ENCODE measurements around the gene TRMT11. TPM values are rescaled to one million over a fixed set of nuclear protein-coding genes. Genes with fewer than 3 reads are reported as not detected.

The TRMT11 gene
- polyA plus RNA-seq, 3 donors = 2.1 to 3.3 (median 2.1) TPM

- DNase-seq = peak; percentile 30 to 61 (median 44)
Measured at GRCh38 chr6:125974214-125974866, 12.0 kb upstream of the TRMT11 start.

GRCh38 chr6:125979101-125979500 is 7.2 kb upstream of the TRMT11 start:
- H3K27me3 ChIP-seq (ENCODE audit: control insufficient read depth in 2 of 2, insufficient read depth in 2 of 2, low read length in 2 of 2) = no peaks in the 10 kb centered on the region
- no peak overlapping the region for H3K27ac ChIP-seq (ENCODE audit: low read depth in 1 of 2, low read length in 2 of 2)
- no peaks in the 10 kb centered on the region for H3K9me3 ChIP-seq (replicated peaks in 1 of 2; ENCODE audit: control insufficient read depth in 1 of 2, insufficient read depth in 1 of 2, low read length in 2 of 2)
- no peaks in the 10 kb centered on the region for H3K79me2 ChIP-seq (ENCODE audit: insufficient read depth, low read length)
- Mint-ChIP-seq H3K36me3 (peaks cover 33 to 41% of the 10 kb centered on the region in 2 donors), H3K27me3 (ENCODE audit: low read depth in 3 of 3) (no peaks in the 10 kb centered on the region), H3K4me3 (no peak overlapping the region), H3K4me1 (peaks cover 2% of the 10 kb centered on the region), H3K27ac (no peak overlapping the region), H3K9me3 (no peaks in the 10 kb centered on the region)
- no peak overlapping the region for H2AFZ ChIP-seq (ENCODE audit: insufficient read depth, low read depth, low read length, poor library complexity, severe bottlenecking)
- DNase-seq = no peak
- no peaks in the 10 kb centered on the region for H3K4me1 ChIP-seq (ENCODE audit: control insufficient read depth in 1 of 2, insufficient read depth in 2 of 2, low read length in 2 of 2)
- peaks cover 40 to 65% of the 10 kb centered on the region in 2 donors for H3K36me3 ChIP-seq (replicated peaks in 1 of 2; ENCODE audit: control insufficient read depth in 1 of 2, insufficient read depth in 2 of 2, low read length in 2 of 2)
- peaks cover under 1% of the 10 kb centered on the region for H4K20me1 ChIP-seq (ENCODE audit: insufficient read depth, low read length)
- intact Hi-C loops (cut with micrococcal nuclease) = no loop called here
- no peak overlapping the region for H3K9ac ChIP-seq (ENCODE audit: insufficient read depth, low read length, poor library complexity, severe bottlenecking)
- H3K4me3 ChIP-seq (replicated peaks in 1 of 3; ENCODE audit: low read depth in 2 of 3, low read length in 3 of 3) = no peak overlapping the region
- no peak overlapping the region for H3K4me2 ChIP-seq (replicated peaks; ENCODE audit: extremely low read depth, low read length, poor library complexity, severe bottlenecking)
- no CpG with 5 or more reads among the region's 3 CpGs for WGBS (ENCODE audit: insufficient coverage)
- TF ChIP-seq CTCF (IDR thresholded peaks at IDR 0.05) = no peak

More at GRCh38 chr6:125974214-125974866, 12.0 kb upstream of the TRMT11 start:
- intact Hi-C loops (cut with micrococcal nuclease) = no loop called here
- Mint-ChIP-seq H3K36me3 (peaks cover 39 to 63% of the 10 kb centered on the region in 2 donors), H3K4me3 (no peak overlapping the region), H3K4me1 (peaks cover 5% of the 10 kb centered on the region), H3K27me3 (ENCODE audit: low read depth in 3 of 3) (no peaks in the 10 kb centered on the region), H3K27ac (no peak overlapping the region), H3K9me3 (no peaks in the 10 kb centered on the region)
- TF ChIP-seq CTCF (IDR thresholded peaks at IDR 0.05) = peak; percentile 76
- Histone ChIP-seq H3K36me3 (replicated peaks in 1 of 2; ENCODE audit: control insufficient read depth in 1 of 2, insufficient read depth in 2 of 2, low read length in 2 of 2) (peaks cover 47 to 73% of the 10 kb centered on the region in 2 donors), H4K20me1 (ENCODE audit: insufficient read depth, low read length) (peaks cover 29% of the 10 kb centered on the region), H3K9me3 (replicated peaks in 1 of 2; ENCODE audit: control insufficient read depth in 1 of 2, insufficient read depth in 1 of 2, low read length in 2 of 2) (no peaks in the 10 kb centered on the region), H3K9ac (ENCODE audit: insufficient read depth, low read length, poor library complexity, severe bottlenecking) (no peak overlapping the region), H3K4me2 (replicated peaks; ENCODE audit: extremely low read depth, low read length, poor library complexity, severe bottlenecking) (no peak overlapping the region), H3K79me2 (ENCODE audit: insufficient read depth, low read length) (peaks cover 17% of the 10 kb centered on the region), H3K27me3 (ENCODE audit: control insufficient read depth in 2 of 2, insufficient read depth in 2 of 2, low read length in 2 of 2) (no peaks in the 10 kb centered on the region), H3K27ac (ENCODE audit: low read depth in 1 of 2, low read length in 2 of 2) (no peak overlapping the region), H3K4me3 (replicated peaks in 1 of 3; ENCODE audit: low read depth in 2 of 3, low read length in 3 of 3) (no peak overlapping the region), H2AFZ (ENCODE audit: insufficient read depth, low read depth, low read length, poor library complexity, severe bottlenecking) (peak overlapping the region; percentile 37), H3K4me1 (ENCODE audit: control insufficient read depth in 1 of 2, insufficient read depth in 2 of 2, low read length in 2 of 2) (no peaks in the 10 kb centered on the region)
- 0% methylated on average over 1 of the region's 5 CpGs for WGBS (ENCODE audit: insufficient coverage)
